ENCODE measurements around the gene TDG.
"Not testable (repeated sequence)": the region's sequence is repeated elsewhere in the genome, so short reads cannot be mapped to it uniquely, and the experiment has no call there.

TDG gene

GRCh38 chr12:104022786-104023185 is 57.1 kb downstream of the TDG start:
- no peak for DNase-seq (ENCODE audit: low spot score)

GRCh38 chr12:104023710-104024109 is 58.0 kb downstream of the TDG start:
- no peak for DNase-seq (ENCODE audit: low spot score)

GRCh38 chr12:104024348-104024747 is 58.7 kb downstream of the TDG start:
- no peak for DNase-seq (ENCODE audit: low spot score)

- DNase-seq (ENCODE audit: low spot score): no peak
These were observed 60.1 kb downstream of the TDG start for GRCh38 chr12:104025771-104026170.

- DNase-seq (ENCODE audit: low spot score): no peak
These were observed 61.3 kb downstream of the TDG start for GRCh38 chr12:104026841-104027599.

- DNase-seq (ENCODE audit: low spot score): not testable (repeated sequence)
These were observed 64.9 kb downstream of the TDG start for GRCh38 chr12:104030596-104030995.

GRCh38 chr12:104036143-104036542 is 70.5 kb downstream of the TDG start:
- not testable (repeated sequence) for DNase-seq (ENCODE audit: low spot score)
